Measurements from ENCODE around the gene OLFML2B.

OLFML2B gene

DNA sequence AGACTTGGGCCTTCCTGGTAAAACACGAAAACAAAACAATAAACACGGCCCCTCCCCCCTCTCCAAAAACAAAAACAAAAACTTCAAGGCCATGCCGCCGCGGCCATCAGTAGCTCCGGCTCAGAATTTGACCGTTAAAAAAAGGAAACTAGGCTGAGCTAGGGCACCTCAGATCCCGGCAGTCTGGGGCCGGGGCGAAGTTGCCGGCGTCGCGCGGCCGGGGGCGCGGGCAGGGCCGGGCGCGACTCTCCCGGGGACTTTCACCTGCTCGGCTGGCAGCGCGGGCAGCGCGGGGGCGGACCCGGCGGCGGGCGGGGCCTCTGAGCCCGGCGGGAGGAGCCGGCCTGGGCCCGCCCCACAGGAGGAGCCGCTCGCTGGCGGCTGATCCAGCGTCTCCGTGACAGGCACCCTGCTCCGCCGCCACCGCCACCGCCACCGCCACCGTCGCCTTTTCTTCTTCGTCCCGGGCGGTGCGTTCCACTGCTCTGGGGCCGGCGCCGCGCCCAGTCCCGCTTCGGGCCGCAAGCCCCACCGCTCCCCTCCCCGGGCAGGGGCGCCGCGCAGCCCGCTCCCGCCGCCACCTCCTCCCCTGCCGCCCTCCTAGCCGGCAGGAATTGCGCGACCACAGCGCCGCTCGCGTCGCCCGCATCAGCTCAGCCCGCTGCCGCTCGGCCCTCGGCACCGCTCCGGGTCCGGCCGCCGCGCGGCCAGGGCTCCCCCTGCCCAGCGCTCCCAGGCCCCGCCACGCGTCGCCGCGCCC lies 45.8 kb upstream of the OLFML2B start, which contains the start of gene NOS1AP (continued):
- TF ChIP-seq, protein P1, sequence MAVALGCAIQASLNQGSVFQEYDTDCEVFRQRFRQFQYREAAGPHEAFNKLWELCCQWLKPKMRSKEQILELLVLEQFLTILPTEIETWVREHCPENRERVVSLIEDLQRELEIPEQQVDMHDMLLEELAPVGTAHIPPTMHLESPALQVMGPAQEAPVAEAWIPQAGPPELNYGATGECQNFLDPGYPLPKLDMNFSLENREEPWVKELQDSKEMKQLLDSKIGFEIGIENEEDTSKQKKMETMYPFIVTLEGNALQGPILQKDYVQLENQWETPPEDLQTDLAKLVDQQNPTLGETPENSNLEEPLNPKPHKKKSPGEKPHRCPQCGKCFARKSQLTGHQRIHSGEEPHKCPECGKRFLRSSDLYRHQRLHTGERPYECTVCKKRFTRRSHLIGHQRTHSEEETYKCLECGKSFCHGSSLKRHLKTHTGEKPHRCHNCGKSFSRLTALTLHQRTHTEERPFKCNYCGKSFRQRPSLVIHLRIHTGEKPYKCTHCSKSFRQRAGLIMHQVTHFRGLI (tag by site-specific recombination; IDR thresholded peaks at IDR 0.05): no peak; the same call in 1 of the 2 replicates
- TF ChIP-seq TRIM28 (IDR thresholded peaks at IDR 0.05; ENCODE audit: borderline replicate concordance, low read length) (no peak), ZNF394 (tag by site-specific recombination; IDR thresholded peaks at IDR 0.05; ENCODE audit: borderline replicate concordance) (no peak), ZNF548 (tag by site-specific recombination; IDR thresholded peaks at IDR 0.05) (no peak), ZNF146 (tag by site-specific recombination; IDR thresholded peaks at IDR 0.05) (no peak), EGR2 (tag by site-specific recombination; IDR thresholded peaks at IDR 0.05; ENCODE audit: low read depth) (no peak), ZNF707 (tag by site-specific recombination; IDR thresholded peaks at IDR 0.05) (no peak), ZEB2 (tag by site-specific recombination; IDR thresholded peaks at IDR 0.05) (peak; percentile 74), ZNF791 (tag by site-specific recombination; IDR thresholded peaks at IDR 0.05) (no peak), ZNF776 (tag by site-specific recombination; IDR thresholded peaks at IDR 0.05; ENCODE audit: borderline replicate concordance) (no peak), BCL11A (tag by site-specific recombination; IDR thresholded peaks at IDR 0.05; ENCODE audit: low read depth) (no peak), ZNF311 (tag by site-specific recombination; IDR thresholded peaks at IDR 0.05; ENCODE audit: borderline replicate concordance) (no peak), ZNF501 (tag by site-specific recombination; IDR thresholded peaks at IDR 0.05) (no peak), GLI2 (tag by site-specific recombination; IDR thresholded peaks at IDR 0.05; ENCODE audit: borderline replicate concordance, low read depth) (no peak), ZNF571 (tag by site-specific recombination; IDR thresholded peaks at IDR 0.05) (no peak), ZNF133 (tag by site-specific recombination; IDR thresholded peaks at IDR 0.05) (no peak), ZNF423 (tag by site-specific recombination; IDR thresholded peaks at IDR 0.05) (no peak), HOXD13 (CRISPR knock-in tag; IDR thresholded peaks at IDR 0.05; ENCODE audit: borderline replicate concordance) (no peak), ZNF549 (tag by site-specific recombination; IDR thresholded peaks at IDR 0.05) (no peak), OSR2 (tag by site-specific recombination; IDR thresholded peaks at IDR 0.05) (peak; percentile 59), ZNF768 (tag by site-specific recombination; IDR thresholded peaks at IDR 0.05) (no peak), ZNF140 (tag by site-specific recombination; IDR thresholded peaks at IDR 0.05) (no peak), ZNF830 (tag by site-specific recombination; IDR thresholded peaks at IDR 0.05; ENCODE audit: low read depth) (no peak), ZNF138 (tag by site-specific recombination; IDR thresholded peaks at IDR 0.05; ENCODE audit: borderline replicate concordance) (no peak)
- TF ChIP-seq, protein P2, sequence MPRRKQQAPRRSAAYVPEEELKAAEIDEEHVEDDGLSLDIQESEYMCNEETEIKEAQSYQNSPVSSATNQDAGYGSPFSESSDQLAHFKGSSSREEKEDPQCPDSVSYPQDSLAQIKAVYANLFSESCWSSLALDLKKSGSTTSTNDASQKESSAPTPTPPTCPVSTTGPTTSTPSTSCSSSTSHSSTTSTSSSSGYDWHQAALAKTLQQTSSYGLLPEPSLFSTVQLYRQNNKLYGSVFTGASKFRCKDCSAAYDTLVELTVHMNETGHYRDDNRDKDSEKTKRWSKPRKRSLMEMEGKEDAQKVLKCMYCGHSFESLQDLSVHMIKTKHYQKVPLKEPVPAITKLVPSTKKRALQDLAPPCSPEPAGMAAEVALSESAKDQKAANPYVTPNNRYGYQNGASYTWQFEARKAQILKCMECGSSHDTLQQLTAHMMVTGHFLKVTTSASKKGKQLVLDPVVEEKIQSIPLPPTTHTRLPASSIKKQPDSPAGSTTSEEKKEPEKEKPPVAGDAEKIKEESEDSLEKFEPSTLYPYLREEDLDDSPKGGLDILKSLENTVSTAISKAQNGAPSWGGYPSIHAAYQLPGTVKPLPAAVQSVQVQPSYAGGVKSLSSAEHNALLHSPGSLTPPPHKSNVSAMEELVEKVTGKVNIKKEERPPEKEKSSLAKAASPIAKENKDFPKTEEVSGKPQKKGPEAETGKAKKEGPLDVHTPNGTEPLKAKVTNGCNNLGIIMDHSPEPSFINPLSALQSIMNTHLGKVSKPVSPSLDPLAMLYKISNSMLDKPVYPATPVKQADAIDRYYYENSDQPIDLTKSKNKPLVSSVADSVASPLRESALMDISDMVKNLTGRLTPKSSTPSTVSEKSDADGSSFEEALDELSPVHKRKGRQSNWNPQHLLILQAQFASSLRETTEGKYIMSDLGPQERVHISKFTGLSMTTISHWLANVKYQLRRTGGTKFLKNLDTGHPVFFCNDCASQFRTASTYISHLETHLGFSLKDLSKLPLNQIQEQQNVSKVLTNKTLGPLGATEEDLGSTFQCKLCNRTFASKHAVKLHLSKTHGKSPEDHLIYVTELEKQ (tag by site-specific recombination; IDR thresholded peaks at IDR 0.05; ENCODE audit: borderline replicate concordance): no peak
- TF ChIP-seq, protein P3, sequence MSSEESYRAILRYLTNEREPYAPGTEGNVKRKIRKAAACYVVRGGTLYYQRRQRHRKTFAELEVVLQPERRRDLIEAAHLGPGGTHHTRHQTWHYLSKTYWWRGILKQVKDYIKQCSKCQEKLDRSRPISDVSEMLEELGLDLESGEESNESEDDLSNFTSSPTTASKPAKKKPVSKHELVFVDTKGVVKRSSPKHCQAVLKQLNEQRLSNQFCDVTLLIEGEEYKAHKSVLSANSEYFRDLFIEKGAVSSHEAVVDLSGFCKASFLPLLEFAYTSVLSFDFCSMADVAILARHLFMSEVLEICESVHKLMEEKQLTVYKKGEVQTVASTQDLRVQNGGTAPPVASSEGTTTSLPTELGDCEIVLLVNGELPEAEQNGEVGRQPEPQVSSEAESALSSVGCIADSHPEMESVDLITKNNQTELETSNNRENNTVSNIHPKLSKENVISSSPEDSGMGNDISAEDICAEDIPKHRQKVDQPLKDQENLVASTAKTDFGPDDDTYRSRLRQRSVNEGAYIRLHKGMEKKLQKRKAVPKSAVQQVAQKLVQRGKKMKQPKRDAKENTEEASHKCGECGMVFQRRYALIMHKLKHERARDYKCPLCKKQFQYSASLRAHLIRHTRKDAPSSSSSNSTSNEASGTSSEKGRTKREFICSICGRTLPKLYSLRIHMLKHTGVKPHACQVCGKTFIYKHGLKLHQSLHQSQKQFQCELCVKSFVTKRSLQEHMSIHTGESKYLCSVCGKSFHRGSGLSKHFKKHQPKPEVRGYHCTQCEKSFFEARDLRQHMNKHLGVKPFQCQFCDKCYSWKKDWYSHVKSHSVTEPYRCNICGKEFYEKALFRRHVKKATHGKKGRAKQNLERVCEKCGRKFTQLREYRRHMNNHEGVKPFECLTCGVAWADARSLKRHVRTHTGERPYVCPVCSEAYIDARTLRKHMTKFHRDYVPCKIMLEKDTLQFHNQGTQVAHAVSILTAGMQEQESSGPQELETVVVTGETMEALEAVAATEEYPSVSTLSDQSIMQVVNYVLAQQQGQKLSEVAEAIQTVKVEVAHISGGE (tag by site-specific recombination; conservative IDR thresholded peaks at IDR 0.05; ENCODE audit: low read depth): no peak
- TF ChIP-seq, protein P4, sequence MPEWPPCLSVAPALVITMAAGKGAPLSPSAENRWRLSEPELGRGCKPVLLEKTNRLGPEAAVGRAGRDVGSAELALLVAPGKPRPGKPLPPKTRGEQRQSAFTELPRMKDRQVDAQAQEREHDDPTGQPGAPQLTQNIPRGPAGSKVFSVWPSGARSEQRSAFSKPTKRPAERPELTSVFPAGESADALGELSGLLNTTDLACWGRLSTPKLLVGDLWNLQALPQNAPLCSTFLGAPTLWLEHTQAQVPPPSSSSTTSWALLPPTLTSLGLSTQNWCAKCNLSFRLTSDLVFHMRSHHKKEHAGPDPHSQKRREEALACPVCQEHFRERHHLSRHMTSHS (tag by site-specific recombination; IDR thresholded peaks at IDR 0.05): no peak
- TF ChIP-seq, protein P5, sequence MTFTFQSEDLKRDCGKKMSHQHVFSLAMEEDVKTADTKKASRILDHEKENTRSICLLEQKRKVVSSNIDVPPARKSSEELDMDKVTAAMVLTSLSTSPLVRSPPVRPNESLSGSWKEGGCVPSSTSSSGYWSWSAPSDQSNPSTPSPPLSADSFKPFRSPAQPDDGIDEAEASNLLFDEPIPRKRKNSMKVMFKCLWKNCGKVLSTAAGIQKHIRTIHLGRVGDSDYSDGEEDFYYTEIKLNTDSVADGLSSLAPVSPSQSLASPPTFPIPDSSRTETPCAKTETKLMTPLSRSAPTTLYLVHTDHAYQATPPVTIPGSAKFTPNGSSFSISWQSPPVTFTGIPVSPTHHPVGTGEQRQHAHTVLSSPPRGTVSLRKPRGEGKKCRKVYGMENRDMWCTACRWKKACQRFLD (tag by site-specific recombination; IDR thresholded peaks at IDR 0.05): no peak

Measured in HEK293 (cell line).